Placental pericyte (primary cell): Measurements from ENCODE around the gene EPB41. TPM values are rescaled to one million over a fixed set of nuclear protein-coding genes. Genes with fewer than 3 reads are reported as not detected.

Experiments
- small RNA-seq: library from RNA; depleted of rRNA; stranded (forward); fragments of <200 nt; gene quantifications from one replicate; pipeline ENCODE3, GENCODE V24; 2012; ENCODE audit warnings: low replicate concordance
- total RNA-seq: library from RNA; depleted of rRNA; stranded (reverse); fragments of >200 nt; gene quantifications from 2 replicates; pipeline ENCODE4 v1.2.3, GENCODE V29; 2012

Gene EPB41
- total RNA-seq: 4.4 and 56.7 TPM in 2 replicates

DNA sequence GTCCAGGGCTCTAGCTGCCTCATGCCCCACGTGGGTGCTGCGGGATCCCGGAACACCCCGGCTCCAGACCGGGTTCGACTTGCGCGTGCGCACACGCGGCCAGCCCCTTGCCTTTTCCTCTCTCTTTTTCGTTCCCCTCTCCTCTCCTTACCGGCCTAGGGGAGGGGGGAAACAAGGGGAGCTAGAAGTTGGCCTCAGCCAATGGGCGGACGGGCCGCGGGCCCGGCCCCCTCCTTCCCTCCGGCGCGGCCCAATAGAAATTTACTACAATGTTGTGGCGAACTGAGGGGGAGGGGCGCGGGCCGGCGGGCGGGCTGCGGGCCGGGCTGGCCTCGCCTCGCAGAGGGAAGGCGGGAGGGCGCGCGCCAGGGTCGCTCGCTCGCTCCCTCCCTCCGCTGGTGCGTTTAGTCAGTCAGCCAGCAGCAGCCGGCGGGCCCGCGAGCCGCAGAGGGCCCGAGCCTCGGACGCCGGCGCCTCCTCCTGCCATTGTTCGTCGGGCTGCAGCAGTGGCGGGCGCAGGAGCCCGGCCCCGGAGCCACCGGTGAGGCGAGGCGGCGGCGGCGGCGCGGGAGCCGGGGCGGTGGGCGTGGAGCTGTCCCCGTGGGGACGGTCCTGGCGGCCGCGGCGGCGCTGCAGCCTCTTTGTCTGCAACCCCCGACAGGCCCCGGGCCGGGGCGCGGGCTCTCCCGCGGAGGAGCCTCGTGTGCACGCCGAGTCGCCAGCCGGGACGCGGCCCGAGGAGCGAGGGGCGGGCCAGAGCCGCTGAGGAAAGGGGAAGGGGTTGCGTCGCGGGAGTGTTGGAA lies at the start of gene EPB41:
TSS of gene EPB41 (plus strand) at position 342 of the 803 bp plus-strand sequence. CDS start 72,869 bp downstream, outside the sequence.

DNA sequence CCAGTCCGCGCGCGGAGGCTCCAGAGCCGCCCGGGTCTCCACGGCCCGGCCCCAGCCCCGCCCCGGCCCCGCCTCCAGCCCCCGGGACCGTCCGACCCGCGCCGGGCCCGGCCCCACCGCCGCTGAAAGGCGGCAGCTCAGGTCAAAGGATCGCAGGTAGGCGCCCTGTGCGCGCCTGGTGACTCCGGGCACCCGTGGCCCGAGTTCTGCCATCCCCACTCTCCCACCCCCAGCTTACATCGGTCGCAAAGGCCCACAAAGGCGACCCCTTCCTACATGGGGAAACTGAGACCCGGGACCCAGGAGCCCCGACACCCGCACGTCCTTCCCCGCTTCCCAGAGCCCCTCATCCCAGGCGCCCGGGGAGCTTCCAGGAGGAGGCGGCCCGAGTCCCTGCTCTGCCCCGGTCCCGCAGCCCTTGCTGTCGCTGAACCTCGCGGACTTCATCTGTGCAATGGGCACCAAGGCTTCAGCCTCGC lies 209.6 kb downstream of the EPB41 start, which contains the start of gene TMEM200B:
TSS of gene TMEM200B (minus strand) at position 17 of the 479 bp plus-strand sequence. CDS start 2,075 bp downstream, outside the sequence.

Small RNA genes lying within 50 kb of the gene (small RNA-seq; reads per million reads assigned to genes)
- not detected for gene RF00017
- gene RF00019: not detected

Other genes starting within 250 kb of the EPB41 start
- gene GMEB1, start 245.8 kb upstream of the EPB41 start, total RNA-seq: 9.4 and 16.2 TPM in 2 replicates
- 64.1 and 78.9 TPM in 2 replicates for gene YTHDF2, start 177.6 kb upstream of the EPB41 start, total RNA-seq
- gene OPRD1, start 102.4 kb upstream of the EPB41 start, total RNA-seq: not detected in 2 replicates
- 9.4 and 14.2 TPM in 2 replicates for gene TMEM200B, start 209.3 kb downstream of the EPB41 start, total RNA-seq